Measurements from ENCODE around the gene RFPL3. TPM values are rescaled to one million over a fixed set of nuclear protein-coding genes. Genes with fewer than 3 reads are reported as not detected.
"Not testable (repeated sequence)": the region's sequence is repeated elsewhere in the genome, so short reads cannot be mapped to it uniquely, and the experiment has no call there.

Gene RFPL3
- not detected for polyA plus RNA-seq (ENCODE audit: low read depth in 6 of 6)

DNA sequence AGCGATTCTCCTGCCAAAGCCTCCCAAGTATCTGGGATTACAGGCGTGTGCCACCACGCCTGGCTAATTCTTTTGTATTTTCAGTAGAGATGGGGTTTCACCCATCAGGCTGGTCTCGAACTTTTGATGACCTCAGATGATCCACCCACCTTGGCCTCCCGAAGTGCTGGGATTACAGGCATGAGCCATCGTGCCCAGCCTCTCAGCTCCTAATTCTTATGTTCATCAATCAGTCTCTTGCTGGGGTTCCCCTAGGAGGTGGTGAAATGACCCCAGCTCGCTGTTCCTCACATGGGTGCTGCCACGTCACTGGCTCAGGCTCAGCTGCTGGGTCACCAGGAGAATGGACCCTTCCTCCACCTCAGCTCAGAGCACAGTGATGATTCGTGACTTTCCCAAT, at the start of gene RFPL3:
Gene RFPL3, plus strand, starts transcription at position 301 of the 400 bp plus-strand sequence. CDS start 205 bp downstream, outside the sequence.
- H3K9me3 Mint-ChIP-seq; H3K4me1 Mint-ChIP-seq; H3K36me3 Mint-ChIP-seq; DNase-seq; H3K4me3 Mint-ChIP-seq; ATAC-seq (ENCODE audit: low read depth in 2 of 2): not testable (repeated sequence)
- Mint-ChIP-seq H3K27ac (peak within 1 kb of the TSS in 1 of 6 donors; percentile 48), H3K27me3 (peaks cover 0 to 12% (median 4%) of the 10 kb centered on the region in 3 donors)

- Mint-ChIP-seq H3K27me3 (peaks cover 42 to 70% (median 45%) of the 10 kb centered on the region in 3 donors), H3K4me3 (no peak overlapping the region), H3K4me1 (no peaks in the 10 kb centered on the region), H3K27ac (no peak overlapping the region), H3K36me3 (peaks cover 0 to 4% of the 10 kb centered on the region in 2 donors), H3K9me3 (peaks cover 0 to 4% (median 0%) of the 10 kb centered on the region in 7 donors)
- no peak for ATAC-seq (ENCODE audit: low read depth in 2 of 2)
- no peak for DNase-seq
Measured at GRCh38 chr22:32308191-32308590, 49.5 kb upstream of the RFPL3 start.

DNA sequence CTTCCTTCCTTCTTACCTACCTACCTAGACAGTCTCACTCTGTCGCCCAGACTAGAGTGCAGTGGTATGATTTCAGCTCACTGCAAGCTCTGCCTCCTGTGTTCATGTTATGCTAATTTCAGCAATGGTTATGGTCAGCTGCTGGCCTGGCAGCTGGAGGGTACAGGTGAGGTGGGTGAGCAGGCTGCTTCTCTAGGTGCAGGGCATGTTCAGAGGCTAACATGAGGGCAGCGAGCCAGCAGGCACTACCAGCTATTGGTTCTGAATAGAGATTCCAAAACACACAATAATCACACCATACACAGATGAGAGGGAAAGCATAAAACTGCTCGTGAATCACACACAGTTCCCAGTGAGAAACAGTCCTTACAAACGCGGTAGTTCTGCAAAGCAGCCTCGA, 48.7 kb upstream of the RFPL3 start:
- peaks cover 44 to 66% (median 52%) of the 10 kb centered on the region in 3 donors for H3K27me3 Mint-ChIP-seq
- no peak for DNase-seq
- peak overlapping the region in 1 of 8 donors; percentile 23 for H3K4me3 Mint-ChIP-seq
- H3K36me3 Mint-ChIP-seq, result peaks cover 0 to 4% of the 10 kb centered on the region in 2 donors
- H3K4me1 Mint-ChIP-seq, result no peaks in the 10 kb centered on the region
- no peak overlapping the region for H3K27ac Mint-ChIP-seq
- peaks cover 0 to 4% (median 1%) of the 10 kb centered on the region in 7 donors for H3K9me3 Mint-ChIP-seq
- ATAC-seq (ENCODE audit: low read depth in 2 of 2), result no peak

DNA sequence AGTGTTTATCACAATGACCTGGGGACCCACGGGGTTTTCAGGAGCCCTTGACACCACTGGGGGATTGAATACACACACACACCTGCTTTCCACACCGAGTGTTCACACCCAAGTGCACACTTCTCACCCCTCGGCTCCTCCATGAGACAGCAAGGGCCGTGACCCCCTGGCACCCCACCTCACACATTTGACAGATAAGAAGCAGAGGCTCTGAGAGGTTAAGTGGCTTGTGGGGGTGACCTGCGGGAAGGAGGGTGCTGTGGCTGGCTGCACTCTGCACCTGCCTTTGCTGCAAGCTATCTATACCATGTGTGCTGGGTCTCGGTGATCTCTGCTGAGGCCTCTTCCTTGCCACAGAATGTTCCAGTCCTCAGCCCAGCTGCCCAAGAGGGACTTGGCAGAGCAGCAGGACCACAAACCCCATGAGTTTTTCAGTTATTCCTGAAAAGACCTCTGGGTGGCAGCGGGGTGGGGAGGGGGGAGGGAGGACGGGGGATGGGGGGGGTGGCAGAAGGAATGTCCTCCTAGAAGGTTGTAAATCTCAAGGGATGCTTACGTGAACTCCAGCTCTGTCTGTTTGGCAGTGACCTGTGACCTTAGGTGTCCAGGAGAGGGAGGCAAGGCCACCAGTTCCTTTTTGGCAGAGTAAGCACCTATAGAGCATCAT, 47.9 kb upstream of the RFPL3 start:
- H3K27me3 Mint-ChIP-seq, result peaks cover 43 to 63% (median 51%) of the 10 kb centered on the region in 3 donors
- H3K27ac Mint-ChIP-seq, result no peak overlapping the region
- H3K36me3 Mint-ChIP-seq, result peaks cover 0 to 1% of the 10 kb centered on the region in 2 donors
- ATAC-seq (ENCODE audit: low read depth in 2 of 2) (no peak), DNase-seq (no peak)
- peak overlapping the region in 1 of 8 donors; percentile 57 for H3K4me3 Mint-ChIP-seq
- peaks cover 0 to 4% (median 1%) of the 10 kb centered on the region in 7 donors for H3K9me3 Mint-ChIP-seq
- no peaks in the 10 kb centered on the region for H3K4me1 Mint-ChIP-seq

- Mint-ChIP-seq H3K4me1 (no peaks in the 10 kb centered on the region), H3K9me3 (peaks cover 0 to 14% (median 2%) of the 10 kb centered on the region in 7 donors), H3K4me3 (no peak overlapping the region), H3K27ac (no peak overlapping the region), H3K36me3 (no peaks in the 10 kb centered on the region), H3K27me3 (peaks cover 36 to 57% (median 51%) of the 10 kb centered on the region in 3 donors)
- DNase-seq (no peak), ATAC-seq (ENCODE audit: low read depth in 2 of 2) (no peak)
Measured at GRCh38 chr22:32310777-32311176, 46.9 kb upstream of the RFPL3 start.

- H3K9me3 Mint-ChIP-seq, result peaks cover 0 to 14% (median 3%) of the 10 kb centered on the region in 7 donors
- no peak for DNase-seq
- no peak overlapping the region for H3K4me3 Mint-ChIP-seq
- H3K36me3 Mint-ChIP-seq, result no peaks in the 10 kb centered on the region
- ATAC-seq (ENCODE audit: low read depth in 2 of 2), result no peak
- no peaks in the 10 kb centered on the region for H3K4me1 Mint-ChIP-seq
- peaks cover 36 to 53% (median 51%) of the 10 kb centered on the region in 3 donors for H3K27me3 Mint-ChIP-seq
- H3K27ac Mint-ChIP-seq, result no peak overlapping the region
Measured at GRCh38 chr22:32311551-32312071, 46.1 kb upstream of the RFPL3 start.

GRCh38 chr22:32312748-32313147, 44.9 kb upstream of the RFPL3 start:
- Mint-ChIP-seq H3K27me3 (peaks cover 30 to 48% (median 42%) of the 10 kb centered on the region in 3 donors), H3K9me3 (peaks cover 0 to 14% (median 3%) of the 10 kb centered on the region in 7 donors), H3K4me3 (no peak overlapping the region), H3K27ac (no peak overlapping the region), H3K4me1 (no peaks in the 10 kb centered on the region), H3K36me3 (no peaks in the 10 kb centered on the region)
- no peak for DNase-seq
- ATAC-seq (ENCODE audit: low read depth in 2 of 2), result no peak

- DNase-seq, result no peak
- Mint-ChIP-seq H3K36me3 (no peaks in the 10 kb centered on the region), H3K27me3 (peaks cover 27 to 52% (median 43%) of the 10 kb centered on the region in 3 donors), H3K27ac (no peak overlapping the region), H3K4me3 (no peak overlapping the region), H3K9me3 (peaks cover 0 to 21% (median 6%) of the 10 kb centered on the region in 7 donors), H3K4me1 (no peaks in the 10 kb centered on the region)
- no peak for ATAC-seq (ENCODE audit: low read depth in 2 of 2)
Measured at GRCh38 chr22:32313532-32313931, 44.1 kb upstream of the RFPL3 start.

- no peak for ATAC-seq (ENCODE audit: low read depth in 2 of 2)
- Mint-ChIP-seq H3K9me3 (peaks cover 2 to 29% (median 10%) of the 10 kb centered on the region in 7 donors), H3K27ac (no peak overlapping the region), H3K36me3 (peaks cover 0 to 8% of the 10 kb centered on the region in 2 donors), H3K4me1 (no peaks in the 10 kb centered on the region), H3K27me3 (peaks cover 22 to 58% (median 29%) of the 10 kb centered on the region in 3 donors), H3K4me3 (peak overlapping the region in 1 of 8 donors; percentile 86)
- DNase-seq, result no peak
Measured at GRCh38 chr22:32317524-32317923, 40.1 kb upstream of the RFPL3 start.

DNA sequence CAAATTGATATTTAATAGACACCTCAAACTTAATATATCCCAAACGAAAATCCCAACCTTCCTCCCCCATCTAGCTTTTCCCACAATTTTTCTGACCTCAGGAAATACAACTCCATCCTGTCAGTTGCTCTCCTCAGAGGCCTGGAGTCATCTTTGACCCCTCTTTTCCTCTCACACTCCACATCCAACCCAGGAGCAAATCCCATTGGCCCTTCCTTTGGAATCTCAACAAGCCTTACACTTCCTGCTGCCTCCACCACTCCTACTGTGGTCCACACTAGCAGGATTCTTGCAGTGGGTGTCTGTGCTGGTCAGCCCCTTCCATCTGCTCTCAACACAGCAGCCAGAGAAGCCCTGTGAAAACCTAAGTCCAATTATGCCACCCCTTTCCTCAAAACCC, 39.3 kb upstream of the RFPL3 start:
- DNase-seq (no peak), ATAC-seq (ENCODE audit: low read depth in 2 of 2) (no peak)
- Mint-ChIP-seq H3K27ac (peak overlapping the region in 1 of 6 donors; percentile 26), H3K9me3 (peaks cover 2 to 29% (median 10%) of the 10 kb centered on the region in 7 donors), H3K27me3 (peaks cover 19 to 55% (median 29%) of the 10 kb centered on the region in 3 donors), H3K4me3 (peak overlapping the region in 1 of 8 donors; percentile 35), H3K36me3 (peaks cover 0 to 8% of the 10 kb centered on the region in 2 donors), H3K4me1 (no peaks in the 10 kb centered on the region)

DNA sequence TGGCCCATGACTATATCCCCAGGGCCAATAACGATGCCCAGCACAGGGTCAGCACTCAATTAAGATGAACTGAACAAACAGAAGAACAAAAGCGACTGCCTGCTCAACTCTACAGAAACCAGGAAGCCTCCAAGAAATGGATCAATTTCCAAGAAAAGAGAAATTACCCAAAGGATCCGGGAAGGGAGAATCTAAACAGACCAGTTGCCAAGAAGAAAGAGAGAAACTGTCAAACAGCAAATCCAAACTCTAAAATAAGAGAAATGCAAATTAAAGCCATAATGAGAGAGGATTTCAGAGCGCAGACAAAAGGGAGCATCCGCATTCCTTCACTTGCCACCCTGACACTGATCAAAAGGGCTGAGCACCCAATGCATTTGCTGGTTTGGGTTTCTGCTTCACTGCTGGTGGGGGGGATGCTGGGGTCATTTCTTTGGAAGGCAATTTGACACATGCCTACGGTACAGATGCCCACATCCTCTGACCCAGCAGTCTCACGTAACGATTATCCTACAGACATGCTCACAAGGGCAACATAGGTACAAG, 37.7 kb upstream of the RFPL3 start:
- H3K36me3 Mint-ChIP-seq, result peaks cover 0 to 8% of the 10 kb centered on the region in 2 donors
- DNase-seq (no peak), ATAC-seq (ENCODE audit: low read depth in 2 of 2) (no peak)
- H3K9me3 Mint-ChIP-seq, result peaks cover 2 to 27% (median 9%) of the 10 kb centered on the region in 7 donors
- peaks cover 7 to 42% (median 22%) of the 10 kb centered on the region in 3 donors for H3K27me3 Mint-ChIP-seq
- H3K27ac Mint-ChIP-seq, result no peak overlapping the region
- no peaks in the 10 kb centered on the region for H3K4me1 Mint-ChIP-seq
- no peak overlapping the region for H3K4me3 Mint-ChIP-seq

- no peaks in the 10 kb centered on the region for H3K4me1 Mint-ChIP-seq
- peaks cover 2 to 18% (median 9%) of the 10 kb centered on the region in 7 donors for H3K9me3 Mint-ChIP-seq
- H3K4me3 Mint-ChIP-seq, result no peak overlapping the region
- H3K27me3 Mint-ChIP-seq, result peaks cover 12 to 29% (median 16%) of the 10 kb centered on the region in 3 donors
- ATAC-seq (ENCODE audit: low read depth in 2 of 2) (no peak), DNase-seq (no peak)
- peaks cover 0 to 8% of the 10 kb centered on the region in 2 donors for H3K36me3 Mint-ChIP-seq
- H3K27ac Mint-ChIP-seq, result no peak overlapping the region
Measured at GRCh38 chr22:32322986-32323385, 34.7 kb upstream of the RFPL3 start.

DNA sequence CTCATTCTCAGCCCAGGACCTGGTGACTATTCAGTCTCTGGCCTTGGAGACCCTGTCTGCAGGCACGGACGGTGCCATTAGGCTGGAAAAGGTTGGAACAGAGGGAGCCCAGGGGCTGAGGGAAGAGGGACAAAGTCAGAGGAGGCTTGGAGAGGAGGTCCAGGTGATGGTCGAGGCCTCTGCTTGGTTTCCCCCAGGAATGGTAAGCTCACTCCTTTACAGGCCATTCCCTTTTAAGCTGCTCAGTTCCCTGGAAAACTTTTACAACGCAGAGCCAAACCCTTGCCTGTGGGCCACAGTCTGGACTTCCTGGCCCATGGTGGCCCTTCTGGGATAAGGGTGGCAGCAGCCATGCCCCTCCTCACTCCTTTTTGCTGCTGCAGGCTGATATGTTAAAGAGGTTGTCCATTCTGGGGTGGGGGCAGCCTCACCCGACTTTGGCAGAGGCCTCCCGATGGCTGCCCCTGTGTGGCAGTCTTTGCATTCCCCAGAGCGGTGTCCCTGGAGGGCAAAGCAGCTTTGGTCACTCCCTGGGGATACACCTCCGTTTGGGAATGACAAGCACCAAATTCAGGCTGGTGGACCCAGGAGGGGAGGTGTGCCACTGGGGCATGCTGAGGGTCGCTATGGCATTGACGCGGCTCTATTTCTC, 34.0 kb upstream of the RFPL3 start:
- Mint-ChIP-seq H3K4me1 (no peaks in the 10 kb centered on the region), H3K27ac (no peak overlapping the region), H3K9me3 (peaks cover 2 to 11% (median 8%) of the 10 kb centered on the region in 7 donors), H3K27me3 (peaks cover 8 to 24% (median 10%) of the 10 kb centered on the region in 3 donors), H3K36me3 (peaks cover 0 to 8% of the 10 kb centered on the region in 2 donors), H3K4me3 (no peak overlapping the region)
- DNase-seq, result no peak
- ATAC-seq (ENCODE audit: low read depth in 2 of 2), result no peak
